Smooth muscle cell (in vitro differentiated cells): Measurements from ENCODE around the gene CSRNP2. TPM values are rescaled to one million over a fixed set of nuclear protein-coding genes. Genes with fewer than 3 reads are reported as not detected.
"Not testable (repeated sequence)": the region's sequence is repeated elsewhere in the genome, so short reads cannot be mapped to it uniquely, and the experiment has no call there.

ENCODE experiments used
- DNase-seq: peaks from one replicate; lab custom pipeline; 2025; ENCODE audit not compliant: unreplicated experiment; lab: John Stamatoyannopoulos, UW
- H2AFZ ChIP-seq: fragments of 200-600 bp; sonication (generic); 2 replicates; pipeline ENCODE4 v1.6.0; 2016; ENCODE audit warnings: antibody characterized with exemption, low read depth, mild to moderate bottlenecking
- H3F3A ChIP-seq: fragments of 200-600 bp; sonication (generic); 2 replicates; pipeline ENCODE4 v1.6.0; 2017; ENCODE audit warnings: antibody characterized with exemption, low read depth
- H3K27ac ChIP-seq: fragments of 200-600 bp; sonication (generic); 2 replicates; pipeline ENCODE4 v1.5.1; 2016; ENCODE audit warnings: low read depth, mild to moderate bottlenecking
- H3K27me3 ChIP-seq: fragments of 200-600 bp; sonication (generic); 2 replicates; pipeline ENCODE4 v1.6.1; 2016; ENCODE audit warnings: low read depth, mild to moderate bottlenecking
- H3K36me3 ChIP-seq: fragments of 200-600 bp; sonication (generic); 2 replicates; pipeline ENCODE4 v1.5.1; 2016; ENCODE audit warnings: low read depth
- H3K4me1 ChIP-seq: fragments of 200-600 bp; sonication (generic); 2 replicates; pipeline ENCODE4 v1.5.1; 2016; ENCODE audit warnings: low read depth
- H3K4me2 ChIP-seq: fragments of 200-600 bp; sonication (generic); 2 replicates; pipeline ENCODE4 v1.6.0; 2016; ENCODE audit warnings: mild to moderate bottlenecking
- H3K4me3 ChIP-seq: fragments of 200-600 bp; sonication (generic); 2 replicates; pipeline ENCODE4 v1.5.1; 2016; ENCODE audit warnings: mild to moderate bottlenecking
- H3K79me2 ChIP-seq: fragments of 200-600 bp; sonication (generic); 2 replicates; pipeline ENCODE4 v1.6.0; 2016; ENCODE audit warnings: low read depth, mild to moderate bottlenecking
- H3K9ac ChIP-seq: fragments of 200-600 bp; sonication (generic); 2 replicates; pipeline ENCODE4 v1.6.0; 2016; ENCODE audit warnings: low read depth
- H3K9me3 ChIP-seq: fragments of 200-600 bp; sonication (generic); replicated peaks from 2 replicates; pipeline ENCODE4 v1.5.1; 2016; ENCODE audit warnings: low read depth
- H4K20me1 ChIP-seq: fragments of 200-600 bp; sonication (generic); 2 replicates; pipeline ENCODE4 v1.6.0; 2016; ENCODE audit warnings: low read depth
- WGBS: methylation state at CpG from one replicate; pipeline ENCODE4 v1.1.7; 2016; ENCODE audit warnings: low lambda C conversion rate; 5-methylcytosine and 5-hydroxymethylcytosine counted together
- polyA plus RNA-seq: library from polyadenylated mRNA; unstranded; fragments of >200 nt; fragmentation: Nextera tagmentation; extraction: Ambion mirVana; gene quantifications from 2 replicates; pipeline ENCODE4 v1.2.1, GENCODE V29; 2016
- total RNA-seq: library from RNA; depleted of rRNA; stranded (reverse); fragments of >200 nt; gene quantifications from 2 replicates; pipeline ENCODE4 v1.2.3, GENCODE V29; 2014
- TF ChIP-seq, protein P1 (sequence below): fragments of 200-600 bp; sonication (generic); IDR thresholded peaks from 2 replicates; pipeline ENCODE4 v1.5.1; 2017; ENCODE audit warnings: borderline replicate concordance, mild to moderate bottlenecking, antibody characterized with exemption; ENCODE audit not compliant: insufficient read depth, poor library complexity, severe bottlenecking

CSRNP2 gene
- total and polyA plus RNA-seq, 2 experiments from 2014 or later, result 26.3 to 33.8 TPM

DNA sequence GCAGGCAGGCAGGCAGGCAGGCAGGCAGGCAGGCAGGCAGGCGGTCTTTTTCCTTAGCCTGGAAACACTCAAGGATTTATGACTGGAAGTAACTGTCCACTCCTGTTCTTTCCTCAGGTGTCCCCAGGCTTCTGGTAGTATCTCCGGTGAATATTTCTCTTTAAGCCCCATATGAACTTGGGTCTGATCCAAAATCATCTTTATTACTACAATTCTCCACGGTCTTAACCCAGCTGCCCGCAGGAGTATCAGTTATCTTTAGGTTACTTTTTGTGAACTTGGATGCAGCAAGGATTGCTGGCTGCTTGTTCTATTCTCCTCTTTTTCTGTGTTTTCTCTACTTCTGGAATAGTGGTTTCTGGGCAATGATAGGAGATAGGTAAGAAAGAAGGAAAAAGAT lies 3.3 kb downstream of the CSRNP2 start:
- Histone ChIP-seq H3K79me2 (peaks cover 73% of the 10 kb centered on the region), H3K27ac (no peak overlapping the region), H3K27me3 (no peaks in the 10 kb centered on the region), H3K9ac (no peak overlapping the region), H4K20me1 (peaks cover 66% of the 10 kb centered on the region), H3K4me2 (no peak overlapping the region), H3K4me3 (no peak overlapping the region), H3K36me3 (no peaks in the 10 kb centered on the region), H3K4me1 (peaks cover 23% of the 10 kb centered on the region), H2AFZ (no peak overlapping the region), H3K9me3 (no peaks in the 10 kb centered on the region), H3F3A (peaks cover 3% of the 10 kb centered on the region)
- DNase-seq, result no peak
- 89% methylated on average over 4 of the region's 4 CpGs for WGBS
- TF ChIP-seq, protein P1, sequence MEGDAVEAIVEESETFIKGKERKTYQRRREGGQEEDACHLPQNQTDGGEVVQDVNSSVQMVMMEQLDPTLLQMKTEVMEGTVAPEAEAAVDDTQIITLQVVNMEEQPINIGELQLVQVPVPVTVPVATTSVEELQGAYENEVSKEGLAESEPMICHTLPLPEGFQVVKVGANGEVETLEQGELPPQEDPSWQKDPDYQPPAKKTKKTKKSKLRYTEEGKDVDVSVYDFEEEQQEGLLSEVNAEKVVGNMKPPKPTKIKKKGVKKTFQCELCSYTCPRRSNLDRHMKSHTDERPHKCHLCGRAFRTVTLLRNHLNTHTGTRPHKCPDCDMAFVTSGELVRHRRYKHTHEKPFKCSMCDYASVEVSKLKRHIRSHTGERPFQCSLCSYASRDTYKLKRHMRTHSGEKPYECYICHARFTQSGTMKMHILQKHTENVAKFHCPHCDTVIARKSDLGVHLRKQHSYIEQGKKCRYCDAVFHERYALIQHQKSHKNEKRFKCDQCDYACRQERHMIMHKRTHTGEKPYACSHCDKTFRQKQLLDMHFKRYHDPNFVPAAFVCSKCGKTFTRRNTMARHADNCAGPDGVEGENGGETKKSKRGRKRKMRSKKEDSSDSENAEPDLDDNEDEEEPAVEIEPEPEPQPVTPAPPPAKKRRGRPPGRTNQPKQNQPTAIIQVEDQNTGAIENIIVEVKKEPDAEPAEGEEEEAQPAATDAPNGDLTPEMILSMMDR, result no peak

DNA sequence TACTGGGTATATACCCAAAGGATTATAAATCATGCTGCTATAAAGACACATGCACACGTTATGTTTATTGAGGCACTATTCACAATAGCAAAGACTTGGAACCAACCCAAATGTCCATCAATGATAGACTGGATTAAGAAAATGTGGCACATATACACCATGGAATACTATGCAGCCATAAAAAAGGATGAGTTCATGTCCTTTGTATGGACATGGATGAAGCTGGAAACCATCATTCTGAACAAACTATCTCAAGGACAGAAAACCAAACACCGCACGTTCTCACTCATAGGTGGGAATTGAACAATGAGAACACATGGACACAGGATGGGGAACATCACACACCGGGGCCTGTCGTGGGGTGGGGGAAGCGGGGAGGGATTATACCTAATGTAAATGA lies 4.5 kb downstream of the CSRNP2 start:
- not testable (repeated sequence) for H3F3A ChIP-seq, H3K4me2 ChIP-seq, H3K36me3 ChIP-seq, H3K27me3 ChIP-seq, H3K27ac ChIP-seq, H3K9ac ChIP-seq, DNase-seq, H2AFZ ChIP-seq, H3K9me3 ChIP-seq, H3K4me3 ChIP-seq
- WGBS, result 93% methylated on average over 6 of the region's 6 CpGs
- Histone ChIP-seq H4K20me1 (peaks cover 78% of the 10 kb centered on the region), H3K79me2 (peaks cover 85% of the 10 kb centered on the region), H3K4me1 (peaks cover 23% of the 10 kb centered on the region)

DNA sequence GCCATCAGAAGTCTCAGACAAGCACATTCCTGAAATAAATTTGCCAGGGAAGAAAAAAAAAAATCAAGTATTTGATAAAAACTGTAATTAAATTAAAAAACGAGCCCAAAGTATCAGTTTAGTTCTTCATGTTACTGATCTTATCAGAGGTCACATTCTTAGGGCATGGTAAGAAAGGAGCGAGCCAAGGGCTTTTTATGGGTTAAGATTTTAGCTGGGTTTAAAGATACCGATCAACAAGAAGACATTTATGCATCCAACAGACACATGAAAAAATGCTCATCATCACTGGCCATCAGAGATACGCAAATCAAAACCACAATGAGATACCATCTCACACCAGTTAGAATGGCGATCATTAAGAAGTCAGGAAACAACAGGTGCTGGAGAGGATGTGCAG lies 5.0 kb downstream of the CSRNP2 start:
- Histone ChIP-seq H3K4me1 (peaks cover 23% of the 10 kb centered on the region), H3K4me2 (peak overlapping the region; percentile 13), H3K79me2 (peaks cover 87% of the 10 kb centered on the region), H4K20me1 (peaks cover 78% of the 10 kb centered on the region), H3K27ac (peak overlapping the region; percentile 49)
- H3K27me3 ChIP-seq, H3F3A ChIP-seq, H2AFZ ChIP-seq, H3K4me3 ChIP-seq, H3K9me3 ChIP-seq, H3K9ac ChIP-seq, H3K36me3 ChIP-seq, DNase-seq: not testable (repeated sequence)
- 65% methylated on average over 5 of the region's 5 CpGs for WGBS

DNA sequence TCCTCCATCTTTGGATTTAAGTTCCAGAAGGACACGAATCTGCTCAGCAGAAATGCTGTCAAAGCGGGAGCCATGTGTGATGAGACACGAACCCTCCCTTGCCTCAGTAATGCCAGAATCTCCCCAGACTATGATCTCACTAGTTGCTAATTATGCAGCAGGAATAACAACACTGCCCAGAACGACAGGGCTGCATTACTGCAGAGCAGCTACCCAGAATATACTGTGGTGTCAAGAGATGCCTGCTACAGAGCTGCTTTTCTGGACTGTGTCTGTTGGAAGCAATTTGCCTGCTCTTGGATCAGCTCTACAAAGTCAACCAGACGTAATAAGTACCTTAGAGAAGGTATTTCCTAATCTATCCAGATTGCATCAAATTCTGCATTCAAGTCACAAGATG lies 5.5 kb downstream of the CSRNP2 start:
- H3K27ac ChIP-seq, result peak overlapping the region; percentile 49
- no peaks in the 10 kb centered on the region for H3F3A ChIP-seq
- peak overlapping the region; percentile 13 for H3K4me2 ChIP-seq
- peaks cover 88% of the 10 kb centered on the region for H3K79me2 ChIP-seq
- H3K9ac ChIP-seq, result no peak overlapping the region
- no peak for DNase-seq
- peaks cover 23% of the 10 kb centered on the region for H3K4me1 ChIP-seq
- no peak overlapping the region for H3K4me3 ChIP-seq
- TF ChIP-seq, protein P1, result no peak
- no peaks in the 10 kb centered on the region for H3K9me3 ChIP-seq
- no peaks in the 10 kb centered on the region for H3K36me3 ChIP-seq
- no peak overlapping the region for H2AFZ ChIP-seq
- H4K20me1 ChIP-seq, result peaks cover 78% of the 10 kb centered on the region
- H3K27me3 ChIP-seq, result no peaks in the 10 kb centered on the region
- 13% methylated on average over 5 of the region's 5 CpGs for WGBS
